A549 treated with ZK216348 at 1 μM for 4 hours (cell line): ENCODE results near the gene PGBD2. TPM values are rescaled to one million over a fixed set of nuclear protein-coding genes. Genes with fewer than 3 reads are reported as not detected.

Experiments
- total RNA-seq: library from RNA; stranded (reverse); fragments of 200-300 nt; extraction: Qiagen RNA extraction; gene quantifications from 5 replicates; pipeline ENCODE4 v1.2.3, GENCODE V29; 2022; ENCODE audit warnings: low read depth

The PGBD2 gene, protein sequence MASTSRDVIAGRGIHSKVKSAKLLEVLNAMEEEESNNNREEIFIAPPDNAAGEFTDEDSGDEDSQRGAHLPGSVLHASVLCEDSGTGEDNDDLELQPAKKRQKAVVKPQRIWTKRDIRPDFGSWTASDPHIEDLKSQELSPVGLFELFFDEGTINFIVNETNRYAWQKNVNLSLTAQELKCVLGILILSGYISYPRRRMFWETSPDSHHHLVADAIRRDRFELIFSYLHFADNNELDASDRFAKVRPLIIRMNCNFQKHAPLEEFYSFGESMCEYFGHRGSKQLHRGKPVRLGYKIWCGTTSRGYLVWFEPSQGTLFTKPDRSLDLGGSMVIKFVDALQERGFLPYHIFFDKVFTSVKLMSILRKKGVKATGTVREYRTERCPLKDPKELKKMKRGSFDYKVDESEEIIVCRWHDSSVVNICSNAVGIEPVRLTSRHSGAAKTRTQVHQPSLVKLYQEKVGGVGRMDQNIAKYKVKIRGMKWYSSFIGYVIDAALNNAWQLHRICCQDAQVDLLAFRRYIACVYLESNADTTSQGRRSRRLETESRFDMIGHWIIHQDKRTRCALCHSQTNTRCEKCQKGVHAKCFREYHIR
- total RNA-seq = 3.7 to 4.2 TPM (median 3.9 TPM) in 5 replicates

GRCh38 chr1:248906009-248906752 is at the start of gene PGBD2:
Gene PGBD2, plus strand, starts transcription at chr1:248906235. Its CDS starts 7,628 bp downstream, at chr1:248913863.

DNA sequence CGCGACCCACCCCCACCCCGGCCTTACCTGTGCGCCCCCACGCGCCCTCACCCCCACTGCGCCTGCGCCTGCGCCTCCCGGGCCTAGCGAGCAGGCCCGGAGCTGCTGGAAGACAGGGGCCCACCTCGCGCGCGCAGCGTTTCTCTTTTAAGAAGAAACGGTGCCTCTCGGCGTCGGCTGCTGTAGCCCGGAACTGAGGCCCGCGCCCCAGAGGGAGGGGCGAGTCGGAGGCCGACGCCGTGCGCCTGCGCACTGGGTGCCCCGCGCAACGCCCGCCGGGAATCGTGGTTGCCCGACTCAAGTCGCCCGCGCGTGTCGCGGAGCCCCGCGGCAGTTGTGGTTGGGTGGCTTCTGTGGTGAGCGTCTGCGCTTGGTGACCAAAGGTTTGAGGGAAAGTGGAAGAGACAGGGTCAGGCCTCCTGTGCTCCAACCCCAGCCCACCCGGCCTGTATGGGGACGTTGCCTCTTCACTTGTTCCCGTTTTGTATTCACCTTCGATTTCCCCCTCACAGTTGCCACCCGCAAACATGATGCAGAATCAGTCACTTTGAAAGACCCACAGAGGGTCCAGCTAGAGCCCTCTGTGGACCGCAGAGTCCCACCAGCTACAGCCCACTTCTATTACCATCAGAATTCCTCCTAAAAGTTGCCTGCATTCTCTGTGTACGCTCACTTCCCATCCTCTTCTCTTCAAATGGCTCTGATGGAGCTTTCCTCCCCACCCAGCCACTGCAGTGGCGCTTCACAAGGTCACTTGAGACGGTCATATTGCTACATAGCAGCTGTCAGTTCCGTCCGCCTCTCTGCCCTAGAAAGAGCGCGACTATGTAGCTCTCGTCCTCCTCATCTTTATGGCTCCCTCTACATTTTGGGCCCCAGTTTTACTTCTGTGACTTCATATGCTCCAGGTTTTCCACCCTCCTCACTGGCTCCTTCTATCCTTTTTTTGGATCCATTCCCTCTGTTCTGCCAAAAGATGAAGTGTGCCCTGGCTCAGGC is 46.8 kb upstream of the PGBD2 start, which contains the start of gene ZNF692:
ZNF692 (minus strand) TSS at position 195 of the 999 bp plus-strand sequence. CDS start 776 bp downstream, outside the sequence.

Other genes starting within 250 kb of the PGBD2 start
- gene OR14I1, start 203.5 kb upstream of the PGBD2 start, total RNA-seq = not detected in 5 replicates
- 0.19 to 0.45 TPM (median 0.21 TPM) in 3 of 5 replicates, not detected in the others for gene LYPD8, start 150.5 kb upstream of the PGBD2 start, total RNA-seq
- 17.4 to 31.7 TPM (median 26.6 TPM) in 5 replicates for gene SH3BP5L, start 80.3 kb upstream of the PGBD2 start, total RNA-seq
- 12.7 to 25.3 TPM (median 24.7 TPM) in 5 replicates for gene ZNF672, start 68.0 kb upstream of the PGBD2 start, total RNA-seq
- gene ZNF692, start 47.1 kb upstream of the PGBD2 start, total RNA-seq = 11.3 to 28.4 TPM (median 22.3 TPM) in 5 replicates